ENCODE results near the gene S1PR5.
A peak's percentile ranks its signal among the peaks of the same experiment; 100 is the strongest.
"Not testable (repeated sequence)": the region's sequence is repeated elsewhere in the genome, so short reads cannot be mapped to it uniquely, and the experiment has no call there.

Gene S1PR5

GRCh38 chr19:10543420-10544241, 26.4 kb upstream of the S1PR5 start, which contains the start of gene ATG4D:
ATG4D (plus strand) TSS chr19:10543904; CDS start chr19:10544091, 187 bp downstream.
- DNase-seq = peak; percentile 73

- no peak for DNase-seq
These were observed 25.8 kb upstream of the S1PR5 start for GRCh38 chr19:10543059-10543419.

GRCh38 chr19:10539016-10539415, 21.8 kb upstream of the S1PR5 start:
- not testable (repeated sequence) for DNase-seq

- DNase-seq = no peak
These were observed 21.1 kb upstream of the S1PR5 start for GRCh38 chr19:10538204-10538983.

GRCh38 chr19:10537668-10538067, 20.4 kb upstream of the S1PR5 start:
- no peak for DNase-seq

GRCh38 chr19:10535613-10536012, 18.4 kb upstream of the S1PR5 start:
- no peak for DNase-seq

GRCh38 chr19:10533646-10534386, 16.6 kb upstream of the S1PR5 start:
- no peak for DNase-seq

- DNase-seq = no peak
These were observed 15.2 kb upstream of the S1PR5 start for GRCh38 chr19:10532457-10532856.

- DNase-seq = not testable (repeated sequence)
These were observed 9.6 kb upstream of the S1PR5 start for GRCh38 chr19:10526887-10527286.

GRCh38 chr19:10525636-10526035, 8.4 kb upstream of the S1PR5 start:
- no peak for DNase-seq

GRCh38 chr19:10523135-10523636, 5.9 kb upstream of the S1PR5 start:
- peak; percentile 53 for DNase-seq

- DNase-seq = no peak
These were observed 4.4 kb upstream of the S1PR5 start for GRCh38 chr19:10521461-10522171.

- no peak for DNase-seq
These were observed 3.5 kb upstream of the S1PR5 start for GRCh38 chr19:10520652-10521318.

GRCh38 chr19:10519421-10519820, 2.2 kb upstream of the S1PR5 start:
- DNase-seq = no peak

GRCh38 chr19:10518444-10519361, 1.5 kb upstream of the S1PR5 start:
- DNase-seq = peak; percentile 43

GRCh38 chr19:10517760-10518443, 655 bp upstream of the S1PR5 start:
- DNase-seq = peak; percentile 41

GRCh38 chr19:10516671-10517286, 468 bp downstream of the S1PR5 start:
- no peak for DNase-seq

GRCh38 chr19:10516064-10516385, 1.2 kb downstream of the S1PR5 start:
- DNase-seq = peak; percentile 66

GRCh38 chr19:10514211-10515145, 2.8 kb downstream of the S1PR5 start:
- no peak for DNase-seq

All from CD4-positive, alpha-beta T cell treated with Interleukin-4 for 4 hours (primary cell).